ENCODE measurements around the gene NOTCH2.

Gene NOTCH2

GRCh38 chr1:119898981-119899720 is 170.3 kb downstream of the NOTCH2 start:
- DNase-seq = no peak

- DNase-seq = no peak
Measured at GRCh38 chr1:119898530-119898929, 170.9 kb downstream of the NOTCH2 start.

GRCh38 chr1:119896303-119896702 is 173.2 kb downstream of the NOTCH2 start, which contains the start of gene ADAM30:
TSS of gene ADAM30 (minus strand) at chr1:119896515. CDS start at chr1:119896336, 179 bp downstream.
- no peak for DNase-seq

GRCh38 chr1:119895102-119895501 is 174.4 kb downstream of the NOTCH2 start:
- DNase-seq = no peak

- DNase-seq = no peak
Measured at GRCh38 chr1:119893827-119894700, 175.4 kb downstream of the NOTCH2 start.

GRCh38 chr1:119893238-119893791 is 176.1 kb downstream of the NOTCH2 start:
- no peak for DNase-seq

- DNase-seq = no peak
Measured at GRCh38 chr1:119891386-119891785, 178.1 kb downstream of the NOTCH2 start.

- no peak for DNase-seq
Measured at GRCh38 chr1:119888476-119888875, 181.0 kb downstream of the NOTCH2 start.

GRCh38 chr1:119887427-119887826 is 182.0 kb downstream of the NOTCH2 start:
- DNase-seq = no peak

GRCh38 chr1:119885903-119886783 is 183.3 kb downstream of the NOTCH2 start:
- DNase-seq = no peak

GRCh38 chr1:119884711-119885110 is 184.8 kb downstream of the NOTCH2 start:
- no peak for DNase-seq

GRCh38 chr1:119883826-119884225 is 185.6 kb downstream of the NOTCH2 start:
- DNase-seq = no peak

- no peak for DNase-seq
Measured at GRCh38 chr1:119882132-119883049, 187.1 kb downstream of the NOTCH2 start.

- no peak for DNase-seq
Measured at GRCh38 chr1:119879510-119880434, 189.7 kb downstream of the NOTCH2 start.

- no peak for DNase-seq
Measured at GRCh38 chr1:119878171-119878570, 191.3 kb downstream of the NOTCH2 start.

- DNase-seq = no peak
Measured at GRCh38 chr1:119874186-119874585, 195.3 kb downstream of the NOTCH2 start.

- no peak for DNase-seq
Measured at GRCh38 chr1:119873135-119874015, 196.1 kb downstream of the NOTCH2 start.

GRCh38 chr1:119871881-119872280 is 197.6 kb downstream of the NOTCH2 start:
- DNase-seq = no peak

GRCh38 chr1:119870917-119871596 is 198.4 kb downstream of the NOTCH2 start:
- peak; percentile 27 for DNase-seq
